ENCODE results near the gene ACTG1. TPM values are rescaled to one million over a fixed set of nuclear protein-coding genes. Genes with fewer than 3 reads are reported as not detected.
A peak's percentile ranks its signal among the peaks of the same experiment; 100 is the strongest.

The ACTG1 gene
- total and polyA plus RNA-seq, 7 experiments from 2014 or later = 971 to 4,639 (median 1,185) TPM

DNA sequence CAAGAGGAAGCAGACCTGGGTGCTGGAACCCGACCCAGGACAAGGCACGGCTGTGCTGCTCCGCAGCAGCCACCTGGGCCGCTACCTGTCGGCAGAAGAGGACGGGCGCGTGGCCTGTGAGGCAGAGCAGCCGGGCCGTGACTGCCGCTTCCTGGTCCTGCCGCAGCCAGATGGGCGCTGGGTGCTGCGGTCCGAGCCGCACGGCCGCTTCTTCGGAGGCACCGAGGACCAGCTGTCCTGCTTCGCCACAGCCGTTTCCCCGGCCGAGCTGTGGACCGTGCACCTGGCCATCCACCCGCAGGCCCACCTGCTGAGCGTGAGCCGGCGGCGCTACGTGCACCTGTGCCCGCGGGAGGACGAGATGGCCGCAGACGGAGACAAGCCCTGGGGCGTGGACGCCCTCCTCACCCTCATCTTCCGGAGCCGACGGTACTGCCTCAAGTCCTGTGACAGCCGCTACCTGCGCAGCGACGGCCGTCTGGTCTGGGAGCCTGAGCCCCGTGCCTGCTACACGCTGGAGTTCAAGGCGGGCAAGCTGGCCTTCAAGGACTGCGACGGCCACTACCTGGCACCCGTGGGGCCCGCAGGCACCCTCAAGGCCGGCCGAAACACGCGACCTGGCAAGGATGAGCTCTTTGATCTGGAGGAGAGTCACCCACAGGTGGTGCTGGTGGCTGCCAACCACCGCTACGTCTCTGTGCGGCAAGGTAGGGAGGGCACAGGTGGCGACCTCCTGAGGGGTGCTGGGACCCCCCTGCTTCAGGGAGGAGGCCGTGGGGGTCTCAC, 16.2 kb upstream of the ACTG1 start:
- DNase-seq (no peak), ATAC-seq (no peak)
- no peaks in the 10 kb centered on the region for H3K36me3 Mint-ChIP-seq
- Histone ChIP-seq H3K36me3 (ENCODE audit: control insufficient read depth in 2 of 3, insufficient read depth in 3 of 3, low read length in 3 of 3) (no peaks in the 10 kb centered on the region), H3K27me3 (ENCODE audit: control insufficient read depth in 2 of 2, insufficient read depth in 2 of 2, low read length in 2 of 2) (no peaks in the 10 kb centered on the region), H3K27ac (ENCODE audit: low read depth, low read length) (no peak overlapping the region), H3K4me3 (ENCODE audit: low read length) (no peak overlapping the region), H3K9me3 (ENCODE audit: control insufficient read depth in 2 of 3, low read length in 3 of 3) (no peaks in the 10 kb centered on the region), H3K4me1 (ENCODE audit: control insufficient read depth in 2 of 2, insufficient read depth in 2 of 2, low read length in 2 of 2) (no peaks in the 10 kb centered on the region)
- POLR2A ChIA-PET = interaction anchor here (0.9 kb wide), 1 partner anchor 10 kb away, joined by 3 read pairs; no protein-coding TSS in a partner anchor
- no peak overlapping the region for H3K27ac Mint-ChIP-seq
- no peaks in the 10 kb centered on the region for H3K9me3 Mint-ChIP-seq
- peaks cover 0 to 1% (median 0%) of the 10 kb centered on the region in 7 donors for H3K4me1 Mint-ChIP-seq
- CTCF ChIA-PET = no interaction called here
- peaks cover 0 to 16% (median 4%) of the 10 kb centered on the region in 5 donors for H3K27me3 Mint-ChIP-seq
- intact Hi-C loops (cut with micrococcal nuclease) = no loop called here
- H3K4me3 Mint-ChIP-seq = no peak overlapping the region

DNA sequence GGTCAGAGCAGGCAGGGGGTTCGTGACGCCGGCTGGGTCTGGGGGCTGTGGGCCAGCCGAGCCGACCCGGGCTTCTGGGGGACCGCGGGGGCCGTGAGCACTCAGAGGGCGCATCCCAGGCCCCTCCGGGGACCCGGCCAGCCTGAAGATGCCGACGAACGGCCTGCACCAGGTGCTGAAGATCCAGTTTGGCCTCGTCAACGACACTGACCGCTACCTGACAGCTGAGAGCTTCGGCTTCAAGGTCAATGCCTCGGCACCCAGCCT, 15.7 kb upstream of the ACTG1 start:
- POLR2A ChIA-PET = no interaction called here
- H3K27ac Mint-ChIP-seq = no peak overlapping the region
- no peak for DNase-seq
- H3K4me1 Mint-ChIP-seq = peaks cover 0 to 1% (median 0%) of the 10 kb centered on the region in 7 donors
- no peak overlapping the region for H3K27ac ChIP-seq (ENCODE audit: low read depth, low read length)
- H3K9me3 ChIP-seq (ENCODE audit: control insufficient read depth in 2 of 3, low read length in 3 of 3) = no peaks in the 10 kb centered on the region
- H3K36me3 Mint-ChIP-seq = no peaks in the 10 kb centered on the region
- no peaks in the 10 kb centered on the region for H3K9me3 Mint-ChIP-seq
- H3K27me3 Mint-ChIP-seq = peaks cover 0 to 12% (median 3%) of the 10 kb centered on the region in 5 donors
- no peak overlapping the region for H3K4me3 Mint-ChIP-seq
- intact Hi-C loops (cut with micrococcal nuclease) = no loop called here
- no peak overlapping the region for H3K4me3 ChIP-seq (ENCODE audit: low read length)
- H3K36me3 ChIP-seq (ENCODE audit: control insufficient read depth in 2 of 3, insufficient read depth in 3 of 3, low read length in 3 of 3) = no peaks in the 10 kb centered on the region
- H3K4me1 ChIP-seq (ENCODE audit: control insufficient read depth in 2 of 2, insufficient read depth in 2 of 2, low read length in 2 of 2) = no peaks in the 10 kb centered on the region
- CTCF ChIA-PET = no interaction called here
- no peaks in the 10 kb centered on the region for H3K27me3 ChIP-seq (ENCODE audit: control insufficient read depth in 2 of 2, insufficient read depth in 2 of 2, low read length in 2 of 2)
- ATAC-seq = no peak

DNA sequence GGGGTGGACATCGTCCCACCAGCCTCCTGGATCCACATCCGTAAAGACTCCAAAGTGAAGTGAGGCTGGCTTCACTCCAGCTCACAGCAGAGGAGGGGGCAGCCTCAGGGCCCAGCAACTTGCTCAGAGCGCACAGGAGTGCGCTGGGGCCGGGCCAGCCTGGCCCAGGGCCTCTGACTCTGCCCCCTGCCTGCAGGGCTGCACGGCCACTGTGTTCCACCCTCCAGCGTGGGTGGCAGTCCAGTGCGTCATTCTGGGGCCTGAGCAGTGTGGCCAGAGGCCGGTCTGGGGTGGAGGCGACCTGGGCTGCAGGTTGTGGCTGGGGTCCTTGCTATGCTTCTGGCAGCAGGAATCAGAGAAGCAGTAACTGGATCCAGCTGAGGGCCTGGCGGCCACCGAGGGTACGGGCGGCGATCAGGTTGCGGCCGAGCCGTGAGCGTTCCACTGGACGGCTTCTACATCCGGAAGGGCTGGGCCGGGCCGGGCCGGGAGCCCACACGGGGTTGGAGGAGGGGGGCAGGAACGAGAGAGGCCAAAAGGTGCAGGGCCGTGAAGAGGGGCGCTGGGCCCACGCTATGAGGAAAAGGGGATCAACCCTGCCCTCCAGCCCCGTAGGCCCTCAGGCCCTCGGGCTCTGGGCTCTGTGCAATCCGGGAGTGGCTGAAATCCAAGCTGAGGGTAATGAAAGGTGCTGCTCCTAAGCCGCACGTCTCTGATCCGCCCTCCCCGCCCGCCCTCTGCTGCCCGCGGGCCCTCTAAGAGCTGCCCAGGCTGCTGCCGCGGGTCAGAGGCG, 15.2 kb upstream of the ACTG1 start, which contains the start of gene FSCN2:
Gene FSCN2, plus strand, starts transcription at position 787 of the 793 bp plus-strand sequence. CDS start 155 bp downstream, outside the sequence.
- CTCF ChIA-PET = no interaction called here
- ATAC-seq (no peak), DNase-seq (no peak)
- Mint-ChIP-seq H3K27me3 (peaks cover 0 to 9% (median 3%) of the 10 kb centered on the region in 5 donors), H3K36me3 (no peaks in the 10 kb centered on the region), H3K4me1 (peaks cover 0 to 1% (median 0%) of the 10 kb centered on the region in 7 donors), H3K4me3 (no peak within 1 kb of the TSS), H3K9me3 (no peaks in the 10 kb centered on the region), H3K27ac (no peak within 1 kb of the TSS)
- Histone ChIP-seq H3K27me3 (ENCODE audit: control insufficient read depth in 2 of 2, insufficient read depth in 2 of 2, low read length in 2 of 2) (no peaks in the 10 kb centered on the region), H3K27ac (ENCODE audit: low read depth, low read length) (no peak within 1 kb of the TSS), H3K4me3 (ENCODE audit: low read length) (no peak within 1 kb of the TSS), H3K36me3 (ENCODE audit: control insufficient read depth in 2 of 3, insufficient read depth in 3 of 3, low read length in 3 of 3) (no peaks in the 10 kb centered on the region), H3K4me1 (ENCODE audit: control insufficient read depth in 2 of 2, insufficient read depth in 2 of 2, low read length in 2 of 2) (no peaks in the 10 kb centered on the region), H3K9me3 (ENCODE audit: control insufficient read depth in 2 of 3, low read length in 3 of 3) (no peaks in the 10 kb centered on the region)
- POLR2A ChIA-PET = no interaction called here
- intact Hi-C loops (cut with micrococcal nuclease) = no loop called here

DNA sequence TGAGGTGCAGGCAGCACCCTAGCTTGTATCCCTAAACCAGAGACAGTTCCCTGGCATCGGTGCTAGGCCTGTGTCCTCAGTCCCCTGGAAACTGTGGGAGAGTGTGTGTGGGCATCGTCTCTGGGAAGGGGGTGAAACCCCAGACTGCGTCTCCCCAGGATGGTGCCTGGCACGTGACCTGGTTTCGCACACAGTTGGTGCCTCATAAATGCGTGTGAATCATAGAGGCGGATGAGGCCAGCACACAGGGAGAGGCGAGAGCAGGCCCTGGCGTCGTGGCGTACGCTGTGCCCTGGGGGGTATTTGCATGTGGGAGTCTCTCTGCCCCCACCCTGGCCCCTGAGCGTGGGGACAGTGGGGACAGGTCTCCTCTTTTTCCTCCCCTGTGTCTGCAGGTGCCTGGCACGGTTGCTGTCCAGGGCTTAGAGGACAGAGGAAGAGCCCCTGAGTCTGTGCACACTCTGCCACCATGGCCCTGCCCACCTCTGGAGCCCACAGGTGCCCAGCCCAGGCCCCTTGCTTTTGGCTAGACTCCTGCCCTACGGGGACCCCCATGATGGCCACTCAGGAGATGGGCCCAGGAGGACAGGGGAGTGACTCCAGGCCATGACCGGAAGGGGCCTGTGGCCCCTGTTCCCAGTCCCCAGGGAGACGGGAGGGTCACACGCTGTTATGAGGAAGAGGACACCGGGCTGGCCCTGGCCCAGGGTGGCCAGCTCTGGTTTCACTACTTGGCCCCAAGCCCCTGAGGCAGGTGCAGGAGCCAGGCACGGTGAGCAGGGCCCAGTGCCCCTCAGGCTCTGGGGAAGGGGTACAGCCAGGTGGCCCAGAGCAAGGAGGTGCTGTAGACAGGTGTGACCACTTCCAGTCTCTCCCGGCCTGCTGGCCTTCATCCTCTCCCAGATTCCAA, 14.3 kb upstream of the ACTG1 start:
- Mint-ChIP-seq H3K4me3 (no peak overlapping the region), H3K27ac (no peak overlapping the region), H3K4me1 (peaks cover 0 to 1% (median 0%) of the 10 kb centered on the region in 7 donors), H3K27me3 (peaks cover 0 to 11% (median 4%) of the 10 kb centered on the region in 5 donors), H3K36me3 (no peaks in the 10 kb centered on the region), H3K9me3 (no peaks in the 10 kb centered on the region)
- no peak for ATAC-seq
- ChIA-PET POLR2A (interaction anchor here (0.7 kb wide), 1 partner anchor 503 kb away, joined by 3 read pairs; no protein-coding TSS in a partner anchor), CTCF (no interaction called here)
- H3K27ac ChIP-seq (ENCODE audit: low read depth, low read length) = no peak overlapping the region
- H3K36me3 ChIP-seq (ENCODE audit: control insufficient read depth in 2 of 3, insufficient read depth in 3 of 3, low read length in 3 of 3) = no peaks in the 10 kb centered on the region
- H3K4me3 ChIP-seq (ENCODE audit: low read length) = no peak overlapping the region
- intact Hi-C loops (cut with micrococcal nuclease) = no loop called here
- no peak for DNase-seq
- H3K27me3 ChIP-seq (ENCODE audit: control insufficient read depth in 2 of 2, insufficient read depth in 2 of 2, low read length in 2 of 2) = no peaks in the 10 kb centered on the region
- H3K4me1 ChIP-seq (ENCODE audit: control insufficient read depth in 2 of 2, insufficient read depth in 2 of 2, low read length in 2 of 2) = no peaks in the 10 kb centered on the region
- H3K9me3 ChIP-seq (ENCODE audit: control insufficient read depth in 2 of 3, low read length in 3 of 3) = no peaks in the 10 kb centered on the region

DNA sequence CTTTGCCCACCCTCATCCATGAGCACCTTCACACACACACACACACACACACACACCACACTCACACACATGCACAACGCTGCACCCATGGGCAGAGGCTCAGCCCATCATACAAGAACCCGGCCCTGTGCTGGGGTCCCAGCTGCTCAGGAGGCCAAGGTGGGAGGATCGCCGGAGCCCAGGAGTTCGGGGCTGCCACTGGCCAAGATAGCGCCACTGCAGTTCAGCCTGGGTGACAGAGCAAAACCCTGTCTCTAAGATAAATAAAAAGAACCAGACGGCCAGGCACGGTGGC, 12.2 kb upstream of the ACTG1 start:
- no peaks in the 10 kb centered on the region for H3K9me3 ChIP-seq (ENCODE audit: control insufficient read depth in 2 of 3, low read length in 3 of 3)
- no peaks in the 10 kb centered on the region for H3K36me3 Mint-ChIP-seq
- peaks cover 0 to 6% (median 4%) of the 10 kb centered on the region in 7 donors for H3K4me1 Mint-ChIP-seq
- ATAC-seq = no peak
- H3K4me1 ChIP-seq (ENCODE audit: control insufficient read depth in 2 of 2, insufficient read depth in 2 of 2, low read length in 2 of 2) = peaks cover 0 to under 1% of the 10 kb centered on the region in 2 donors
- POLR2A ChIA-PET = no interaction called here
- intact Hi-C loops (cut with micrococcal nuclease) = no loop called here
- H3K27ac Mint-ChIP-seq = no peak overlapping the region
- H3K4me3 ChIP-seq (ENCODE audit: low read length) = no peak overlapping the region
- DNase-seq = no peak
- H3K27me3 ChIP-seq (ENCODE audit: control insufficient read depth in 2 of 2, insufficient read depth in 2 of 2, low read length in 2 of 2) = no peaks in the 10 kb centered on the region
- no peaks in the 10 kb centered on the region for H3K36me3 ChIP-seq (ENCODE audit: control insufficient read depth in 2 of 3, insufficient read depth in 3 of 3, low read length in 3 of 3)
- CTCF ChIA-PET = no interaction called here
- no peak overlapping the region for H3K27ac ChIP-seq (ENCODE audit: low read depth, low read length)
- peaks cover 0 to 22% (median 4%) of the 10 kb centered on the region in 5 donors for H3K27me3 Mint-ChIP-seq
- H3K4me3 Mint-ChIP-seq = peak overlapping the region in 1 of 10 donors; percentile 39
- H3K9me3 Mint-ChIP-seq = no peaks in the 10 kb centered on the region

DNA sequence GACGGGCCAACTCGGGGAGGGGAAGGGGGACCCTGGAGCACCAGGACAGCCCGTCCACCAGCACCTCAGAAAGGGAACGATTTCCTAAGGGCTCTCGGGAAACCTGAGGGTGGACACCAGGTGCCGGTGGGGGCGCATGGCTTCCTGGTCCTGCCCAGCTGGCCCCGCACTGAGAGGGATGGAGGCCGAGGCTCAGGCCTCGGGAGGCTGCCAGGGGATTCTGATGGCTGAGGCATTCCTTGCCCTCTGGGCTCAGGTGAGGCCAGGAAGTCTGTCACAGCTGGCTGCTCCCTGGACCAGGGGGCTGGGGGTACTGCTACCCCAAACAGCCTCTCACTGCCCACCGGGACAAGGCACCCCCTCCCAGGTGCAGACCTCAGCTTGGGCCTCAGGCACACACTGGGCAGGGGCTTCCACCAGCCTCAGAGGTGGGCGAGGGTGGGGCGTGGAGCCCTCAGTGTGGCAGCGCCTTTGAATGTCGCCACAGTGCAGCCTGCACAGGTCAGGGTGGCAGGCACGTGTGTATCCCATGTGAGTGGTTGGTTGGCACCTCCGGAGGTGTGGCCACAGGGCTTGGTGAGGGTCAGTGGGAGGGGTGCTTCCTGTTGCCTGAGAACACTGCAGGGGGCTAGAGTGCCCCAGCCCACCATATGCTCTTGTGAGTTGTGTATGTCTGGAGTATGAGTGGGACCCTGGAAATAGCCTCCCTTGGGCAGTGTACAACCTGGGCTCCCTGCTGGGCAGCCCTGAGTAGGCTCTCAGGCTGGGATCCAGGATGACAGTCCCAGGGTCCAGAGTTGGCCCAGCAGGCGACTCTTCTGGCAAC, 11.7 kb upstream of the ACTG1 start:
- no peaks in the 10 kb centered on the region for H3K36me3 ChIP-seq (ENCODE audit: control insufficient read depth in 2 of 3, insufficient read depth in 3 of 3, low read length in 3 of 3)
- no peaks in the 10 kb centered on the region for H3K36me3 Mint-ChIP-seq
- ATAC-seq (no peak), DNase-seq (no peak)
- H3K9me3 ChIP-seq (ENCODE audit: control insufficient read depth in 2 of 3, low read length in 3 of 3) = no peaks in the 10 kb centered on the region
- POLR2A ChIA-PET = no interaction called here
- no peaks in the 10 kb centered on the region for H3K27me3 ChIP-seq (ENCODE audit: control insufficient read depth in 2 of 2, insufficient read depth in 2 of 2, low read length in 2 of 2)
- peaks cover 0 to 5% of the 10 kb centered on the region in 2 donors for H3K4me1 ChIP-seq (ENCODE audit: control insufficient read depth in 2 of 2, insufficient read depth in 2 of 2, low read length in 2 of 2)
- no peak overlapping the region for H3K4me3 ChIP-seq (ENCODE audit: low read length)
- no peaks in the 10 kb centered on the region for H3K9me3 Mint-ChIP-seq
- intact Hi-C loops (cut with micrococcal nuclease) = no loop called here
- H3K27ac ChIP-seq (ENCODE audit: low read depth, low read length) = no peak overlapping the region
- CTCF ChIA-PET = no interaction called here
- peaks cover 0 to 6% (median 4%) of the 10 kb centered on the region in 7 donors for H3K4me1 Mint-ChIP-seq
- H3K27ac Mint-ChIP-seq = no peak overlapping the region
- H3K4me3 Mint-ChIP-seq = peak overlapping the region in 1 of 10 donors; percentile 39
- H3K27me3 Mint-ChIP-seq = peaks cover 0 to 22% (median 4%) of the 10 kb centered on the region in 5 donors

Measured in naive thymus-derived CD4-positive, alpha-beta T cell (primary cell).